ENCODE results near the gene ADAMTS2.

ADAMTS2 gene

GRCh38 chr5:179167871-179168451 is 177.3 kb downstream of the ADAMTS2 start:
- no peaks in the 10 kb centered on the region for H3K36me3 ChIP-seq (ENCODE audit: control insufficient read depth, insufficient read depth, low read length)
- H3K56ac ChIP-seq (ENCODE audit: low read length), result no peak overlapping the region
- H2AK5ac ChIP-seq (ENCODE audit: low read length), result no peak overlapping the region
- H3K4me3 ChIP-seq (ENCODE audit: low read length), result no peak overlapping the region
- H3K27ac ChIP-seq (ENCODE audit: low read depth, low read length), result no peak overlapping the region
- no peak overlapping the region for H2BK15ac ChIP-seq (replicated peaks; ENCODE audit: low read depth)
- H3K4ac ChIP-seq (ENCODE audit: low read depth, low read length), result no peak overlapping the region
- H2BK120ac ChIP-seq (ENCODE audit: low read depth, low read length), result no peak overlapping the region
- H3K79me2 ChIP-seq (ENCODE audit: control insufficient read depth, insufficient read depth, low read length), result no peaks in the 10 kb centered on the region
- H3K9ac ChIP-seq (ENCODE audit: low read length), result no peak overlapping the region
- no peaks in the 10 kb centered on the region for H3K4me1 ChIP-seq (ENCODE audit: control insufficient read depth, low read depth, low read length)
- WGBS (ENCODE audit: extremely low coverage, insufficient coverage, low lambda C conversion rate), result no CpG with 5 or more reads among the region's 12 CpGs
- no peak overlapping the region for H2BK5ac ChIP-seq (ENCODE audit: low read length)
- H4K5ac ChIP-seq (ENCODE audit: low read length), result no peak overlapping the region
- H3K27me3 ChIP-seq (ENCODE audit: insufficient read depth, low read length, poor library complexity), result no peaks in the 10 kb centered on the region
- no peak overlapping the region for H3K23ac ChIP-seq (ENCODE audit: low read length)
- no peak overlapping the region for H4K8ac ChIP-seq (ENCODE audit: low read depth, low read length)
- H3K4me2 ChIP-seq (ENCODE audit: low read length), result no peak overlapping the region
- no peak overlapping the region for H3K18ac ChIP-seq (ENCODE audit: low read length)
- no peak for DNase-seq
- no peaks in the 10 kb centered on the region for H3K79me1 ChIP-seq (ENCODE audit: low read length)

- peak overlapping the region; percentile 54 for H3K9ac ChIP-seq (ENCODE audit: low read length)
- H4K8ac ChIP-seq (ENCODE audit: low read depth, low read length), result no peak overlapping the region
- WGBS (ENCODE audit: extremely low coverage, insufficient coverage, low lambda C conversion rate), result no CpG with 5 or more reads among the region's 67 CpGs
- H2BK120ac ChIP-seq (ENCODE audit: low read depth, low read length), result no peak overlapping the region
- DNase-seq, result peak; percentile 50
- no peak overlapping the region for H3K23ac ChIP-seq (ENCODE audit: low read length)
- no peaks in the 10 kb centered on the region for H3K4me1 ChIP-seq (ENCODE audit: control insufficient read depth, low read depth, low read length)
- no peaks in the 10 kb centered on the region for H3K36me3 ChIP-seq (ENCODE audit: control insufficient read depth, insufficient read depth, low read length)
- H3K79me2 ChIP-seq (ENCODE audit: control insufficient read depth, insufficient read depth, low read length), result no peaks in the 10 kb centered on the region
- no peak overlapping the region for H4K5ac ChIP-seq (ENCODE audit: low read length)
- no peak overlapping the region for H3K18ac ChIP-seq (ENCODE audit: low read length)
- H3K56ac ChIP-seq (ENCODE audit: low read length), result peak overlapping the region; percentile 7
- no peak overlapping the region for H3K4me3 ChIP-seq (ENCODE audit: low read length)
- no peak overlapping the region for H2BK5ac ChIP-seq (ENCODE audit: low read length)
- no peak overlapping the region for H3K27ac ChIP-seq (ENCODE audit: low read depth, low read length)
- no peaks in the 10 kb centered on the region for H3K79me1 ChIP-seq (ENCODE audit: low read length)
- H2BK15ac ChIP-seq (replicated peaks; ENCODE audit: low read depth), result no peak overlapping the region
- no peak overlapping the region for H2AK5ac ChIP-seq (ENCODE audit: low read length)
- H3K27me3 ChIP-seq (ENCODE audit: insufficient read depth, low read length, poor library complexity), result no peaks in the 10 kb centered on the region
- H3K4me2 ChIP-seq (ENCODE audit: low read length), result peak overlapping the region; percentile 59
- no peak overlapping the region for H3K4ac ChIP-seq (ENCODE audit: low read depth, low read length)
Observed at GRCh38 chr5:179166886-179167841, 178.1 kb downstream of the ADAMTS2 start.

DNA sequence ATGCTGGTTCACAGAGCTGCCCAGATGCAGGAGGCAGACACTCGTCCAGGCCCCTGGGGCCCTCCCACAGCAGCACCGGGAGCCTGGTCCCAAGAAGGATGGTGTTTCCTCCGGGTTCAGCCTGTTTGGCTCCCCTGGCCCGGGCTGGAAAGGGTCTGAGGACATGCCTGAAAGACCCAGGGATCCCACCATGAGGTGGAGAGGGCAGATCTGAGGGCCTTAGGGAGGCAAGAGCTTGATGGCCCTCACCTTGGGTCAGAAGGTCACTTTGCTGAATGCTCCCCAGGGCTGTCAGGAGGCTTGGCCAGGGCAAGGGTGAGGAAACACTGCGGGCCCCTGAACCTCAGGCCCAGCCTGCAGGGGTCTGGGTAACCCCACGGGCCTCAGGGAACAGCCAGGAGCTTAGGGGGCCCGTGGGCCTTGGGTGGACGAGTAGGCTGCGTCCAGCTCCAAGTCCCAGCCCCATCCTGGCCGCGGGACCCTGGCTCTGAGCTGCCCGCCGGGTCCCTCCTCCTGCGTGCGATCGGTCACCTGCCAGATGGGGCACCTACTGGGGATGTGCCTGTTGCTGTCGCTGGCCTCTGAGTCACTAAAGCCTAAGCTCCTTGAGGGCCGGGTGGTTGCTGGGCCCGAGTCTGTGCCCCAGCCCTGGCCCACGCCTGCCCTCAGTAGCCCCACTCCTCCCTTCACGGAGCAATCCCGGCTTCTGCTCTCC is 178.9 kb downstream of the ADAMTS2 start:
- Histone ChIP-seq H3K4ac (ENCODE audit: low read depth, low read length) (no peak overlapping the region), H2BK120ac (ENCODE audit: low read depth, low read length) (no peak overlapping the region), H3K79me2 (ENCODE audit: control insufficient read depth, insufficient read depth, low read length) (no peaks in the 10 kb centered on the region), H3K18ac (ENCODE audit: low read length) (no peak overlapping the region), H2BK15ac (replicated peaks; ENCODE audit: low read depth) (no peak overlapping the region), H3K27ac (ENCODE audit: low read depth, low read length) (no peak overlapping the region), H3K9ac (ENCODE audit: low read length) (no peak overlapping the region), H3K4me1 (ENCODE audit: control insufficient read depth, low read depth, low read length) (no peaks in the 10 kb centered on the region), H3K56ac (ENCODE audit: low read length) (no peak overlapping the region), H3K27me3 (ENCODE audit: insufficient read depth, low read length, poor library complexity) (no peaks in the 10 kb centered on the region), H3K4me2 (ENCODE audit: low read length) (no peak overlapping the region), H2AK5ac (ENCODE audit: low read length) (no peak overlapping the region), H2BK5ac (ENCODE audit: low read length) (no peak overlapping the region), H4K5ac (ENCODE audit: low read length) (no peak overlapping the region), H3K36me3 (ENCODE audit: control insufficient read depth, insufficient read depth, low read length) (no peaks in the 10 kb centered on the region), H3K79me1 (ENCODE audit: low read length) (no peaks in the 10 kb centered on the region), H4K8ac (ENCODE audit: low read depth, low read length) (no peak overlapping the region), H3K23ac (ENCODE audit: low read length) (no peak overlapping the region), H3K4me3 (ENCODE audit: low read length) (no peak overlapping the region)
- DNase-seq, result no peak
- no CpG with 5 or more reads among the region's 22 CpGs for WGBS (ENCODE audit: extremely low coverage, insufficient coverage, low lambda C conversion rate)

- Histone ChIP-seq H3K79me1 (ENCODE audit: low read length) (no peaks in the 10 kb centered on the region), H2BK15ac (replicated peaks; ENCODE audit: low read depth) (no peak overlapping the region), H3K4me3 (ENCODE audit: low read length) (no peak overlapping the region), H3K4me2 (ENCODE audit: low read length) (no peak overlapping the region), H2BK5ac (ENCODE audit: low read length) (no peak overlapping the region), H3K27ac (ENCODE audit: low read depth, low read length) (no peak overlapping the region), H3K4ac (ENCODE audit: low read depth, low read length) (no peak overlapping the region), H4K5ac (ENCODE audit: low read length) (no peak overlapping the region), H3K27me3 (ENCODE audit: insufficient read depth, low read length, poor library complexity) (no peaks in the 10 kb centered on the region), H3K18ac (ENCODE audit: low read length) (no peak overlapping the region), H3K9ac (ENCODE audit: low read length) (no peak overlapping the region), H3K4me1 (ENCODE audit: control insufficient read depth, low read depth, low read length) (no peaks in the 10 kb centered on the region), H3K23ac (ENCODE audit: low read length) (no peak overlapping the region), H4K8ac (ENCODE audit: low read depth, low read length) (no peak overlapping the region), H3K36me3 (ENCODE audit: control insufficient read depth, insufficient read depth, low read length) (no peaks in the 10 kb centered on the region), H2BK120ac (ENCODE audit: low read depth, low read length) (no peak overlapping the region), H3K56ac (ENCODE audit: low read length) (no peak overlapping the region), H3K79me2 (ENCODE audit: control insufficient read depth, insufficient read depth, low read length) (no peaks in the 10 kb centered on the region), H2AK5ac (ENCODE audit: low read length) (no peak overlapping the region)
- no CpG with 5 or more reads among the region's 15 CpGs for WGBS (ENCODE audit: extremely low coverage, insufficient coverage, low lambda C conversion rate)
- DNase-seq, result no peak
Observed at GRCh38 chr5:179165421-179166170, 179.7 kb downstream of the ADAMTS2 start.

DNA sequence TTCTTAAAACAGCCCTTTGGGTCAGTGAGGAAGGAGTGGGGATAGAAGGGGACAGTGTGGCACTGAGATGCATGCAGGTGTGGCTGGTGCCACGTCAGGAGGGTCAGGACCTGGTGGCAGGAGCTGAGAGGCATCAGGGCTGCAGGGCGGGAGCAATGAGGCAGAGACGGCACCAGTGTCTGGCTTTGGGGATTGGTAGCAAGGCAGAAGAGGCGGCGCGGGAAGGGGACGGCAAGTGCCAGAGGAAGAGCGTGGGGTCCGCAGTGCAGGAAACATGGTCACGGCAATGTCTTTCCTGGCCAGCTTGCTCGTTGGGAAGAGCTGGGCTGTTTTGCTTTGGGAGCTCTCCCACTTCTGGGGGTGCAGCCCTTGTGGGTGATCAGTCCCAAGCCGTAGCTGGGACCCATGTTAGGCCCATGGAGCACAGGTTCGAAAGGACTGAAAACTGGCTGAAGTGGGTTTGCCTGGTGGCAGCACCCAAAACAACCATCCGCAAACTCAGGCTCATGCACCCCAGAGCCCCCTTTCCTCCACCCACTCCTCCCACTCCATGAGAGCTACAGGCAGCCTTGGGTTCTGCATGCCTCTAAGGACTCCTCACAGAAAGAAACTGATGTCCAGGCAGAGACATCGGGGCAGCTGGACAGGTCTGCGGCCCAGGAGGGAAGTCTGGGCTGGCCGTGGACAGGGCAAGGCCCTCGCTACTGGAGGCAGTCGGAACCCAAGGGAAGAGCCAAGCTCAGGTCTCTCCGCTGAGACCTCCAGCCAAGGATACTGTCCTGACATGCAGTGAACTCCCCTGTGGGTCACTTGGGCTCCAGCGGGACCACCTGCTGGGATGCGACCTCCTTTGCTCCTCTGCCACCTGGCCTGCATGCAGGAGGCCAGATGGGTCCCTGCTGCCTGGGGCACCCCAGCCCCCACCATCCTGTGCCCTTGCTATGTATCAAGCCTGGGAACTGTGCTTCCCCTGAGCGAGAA is 180.6 kb downstream of the ADAMTS2 start:
- Histone ChIP-seq H3K4me1 (ENCODE audit: control insufficient read depth, low read depth, low read length) (no peaks in the 10 kb centered on the region), H3K79me2 (ENCODE audit: control insufficient read depth, insufficient read depth, low read length) (no peaks in the 10 kb centered on the region), H2BK120ac (ENCODE audit: low read depth, low read length) (no peak overlapping the region), H3K79me1 (ENCODE audit: low read length) (no peaks in the 10 kb centered on the region), H3K9ac (ENCODE audit: low read length) (no peak overlapping the region), H2BK15ac (replicated peaks; ENCODE audit: low read depth) (no peak overlapping the region), H3K36me3 (ENCODE audit: control insufficient read depth, insufficient read depth, low read length) (no peaks in the 10 kb centered on the region), H3K27ac (ENCODE audit: low read depth, low read length) (no peak overlapping the region), H3K4me3 (ENCODE audit: low read length) (no peak overlapping the region), H3K18ac (ENCODE audit: low read length) (no peak overlapping the region), H2AK5ac (ENCODE audit: low read length) (no peak overlapping the region), H3K23ac (ENCODE audit: low read length) (no peak overlapping the region), H3K4me2 (ENCODE audit: low read length) (no peak overlapping the region), H4K5ac (ENCODE audit: low read length) (no peak overlapping the region), H4K8ac (ENCODE audit: low read depth, low read length) (no peak overlapping the region), H3K4ac (ENCODE audit: low read depth, low read length) (no peak overlapping the region), H3K56ac (ENCODE audit: low read length) (no peak overlapping the region), H3K27me3 (ENCODE audit: insufficient read depth, low read length, poor library complexity) (no peaks in the 10 kb centered on the region), H2BK5ac (ENCODE audit: low read length) (no peak overlapping the region)
- no peak for DNase-seq
- no CpG with 5 or more reads among the region's 23 CpGs for WGBS (ENCODE audit: extremely low coverage, insufficient coverage, low lambda C conversion rate)
